Loucy (cell line): ENCODE measurements around the gene FBLN2.

Source experiments
- H2AFZ ChIP-seq: fragments of 200-600 bp; sonication (generic); 2 replicates; pipeline ENCODE4 v1.6.0; 2016; ENCODE audit warnings: antibody characterized with exemption, mild to moderate bottlenecking, low read length, moderate library complexity
- H3F3A ChIP-seq: fragments of 200-600 bp; 2 replicates; pipeline ENCODE4 v1.6.0; 2016; ENCODE audit warnings: antibody characterized with exemption, low read depth, mild to moderate bottlenecking
- H3K27me3 ChIP-seq: fragments of 200-600 bp; sonication (generic); 2 replicates; pipeline ENCODE4 v1.6.1; 2014; ENCODE audit warnings: low read length, mild to moderate bottlenecking; ENCODE audit not compliant: insufficient read depth, poor library complexity, severe bottlenecking
- H3K36me3 ChIP-seq: fragments of 200-600 bp; sonication (generic); 2 replicates; pipeline ENCODE4 v1.6.1; 2016; ENCODE audit warnings: low read length; ENCODE audit not compliant: insufficient read depth
- H3K4me1 ChIP-seq: fragments of 200-600 bp; sonication (generic); 2 replicates; pipeline ENCODE4 v1.5.1; 2014; ENCODE audit warnings: low read length, mild to moderate bottlenecking; ENCODE audit not compliant: insufficient read depth, poor library complexity, severe bottlenecking
- H3K4me2 ChIP-seq: fragments of 200-600 bp; sonication (generic); 2 replicates; pipeline ENCODE4 v1.6.0; 2014; ENCODE audit warnings: antibody characterized with exemption, low read length, low read depth, mild to moderate bottlenecking; ENCODE audit not compliant: poor library complexity, severe bottlenecking
- H3K4me3 ChIP-seq: fragments of 200-600 bp; sonication (generic); 2 replicates; pipeline ENCODE4 v1.5.1; 2014; ENCODE audit warnings: low read length, mild to moderate bottlenecking, mixed read lengths; ENCODE audit not compliant: poor library complexity, severe bottlenecking
- H3K79me2 ChIP-seq: fragments of 200-600 bp; sonication (generic); 2 replicates; pipeline ENCODE4 v1.6.1; 2014; ENCODE audit warnings: low read length; ENCODE audit not compliant: insufficient read depth
- H3K9ac ChIP-seq: fragments of 200-600 bp; sonication (generic); 2 replicates; pipeline ENCODE4 v1.6.0; 2014; ENCODE audit warnings: mild to moderate bottlenecking, low read depth, low read length, moderate library complexity; ENCODE audit not compliant: poor library complexity, severe bottlenecking
- H3K9me2 ChIP-seq: fragments of 200-600 bp; sonication (generic); replicated peaks from 2 replicates; pipeline ENCODE4 v1.6.1; 2016; ENCODE audit warnings: low read depth, low read length, mixed read lengths
- H3K9me3 ChIP-seq: fragments of 200-600 bp; sonication (generic); 2 replicates; pipeline ENCODE4 v1.6.1; 2014; ENCODE audit warnings: mild to moderate bottlenecking, antibody characterized with exemption, low read length, low read depth; ENCODE audit not compliant: insufficient read depth
- H4K20me1 ChIP-seq: fragments of 200-600 bp; sonication (generic); 2 replicates; pipeline ENCODE4 v1.6.0; 2014; ENCODE audit warnings: antibody characterized with exemption, low read length, mild to moderate bottlenecking; ENCODE audit not compliant: insufficient read depth, poor library complexity, severe bottlenecking
- EZH2phosphoT487 ChIP-seq: fragments of 200-600 bp; IDR thresholded peaks from 2 replicates; pipeline ENCODE4 v1.6.1; 2018; ENCODE audit warnings: antibody characterized with exemption, mild to moderate bottlenecking, moderate library complexity, borderline replicate concordance
- TF ChIP-seq, protein P1 (sequence below): fragments of 200-600 bp; sonication (generic); conservative IDR thresholded peaks from 2 replicates; pipeline ENCODE4 v1.5.1; 2014; ENCODE audit warnings: mild to moderate bottlenecking, antibody characterized with exemption, low read length

FBLN2 gene

GRCh38 chr3:13569641-13570390 is 20.9 kb downstream of the FBLN2 start:
- H3K9me2 ChIP-seq: no peaks in the 10 kb centered on the region
- no peaks in the 10 kb centered on the region for H3K36me3 ChIP-seq
- no peaks in the 10 kb centered on the region for H3K9me3 ChIP-seq
- no peaks in the 10 kb centered on the region for H3K79me2 ChIP-seq
- H2AFZ ChIP-seq: no peak overlapping the region
- H3K4me1 ChIP-seq: peaks cover 17% of the 10 kb centered on the region
- no peaks in the 10 kb centered on the region for H4K20me1 ChIP-seq
- no peaks in the 10 kb centered on the region for H3F3A ChIP-seq
- no peak for TF ChIP-seq EZH2phosphoT487
- TF ChIP-seq, protein P1, sequence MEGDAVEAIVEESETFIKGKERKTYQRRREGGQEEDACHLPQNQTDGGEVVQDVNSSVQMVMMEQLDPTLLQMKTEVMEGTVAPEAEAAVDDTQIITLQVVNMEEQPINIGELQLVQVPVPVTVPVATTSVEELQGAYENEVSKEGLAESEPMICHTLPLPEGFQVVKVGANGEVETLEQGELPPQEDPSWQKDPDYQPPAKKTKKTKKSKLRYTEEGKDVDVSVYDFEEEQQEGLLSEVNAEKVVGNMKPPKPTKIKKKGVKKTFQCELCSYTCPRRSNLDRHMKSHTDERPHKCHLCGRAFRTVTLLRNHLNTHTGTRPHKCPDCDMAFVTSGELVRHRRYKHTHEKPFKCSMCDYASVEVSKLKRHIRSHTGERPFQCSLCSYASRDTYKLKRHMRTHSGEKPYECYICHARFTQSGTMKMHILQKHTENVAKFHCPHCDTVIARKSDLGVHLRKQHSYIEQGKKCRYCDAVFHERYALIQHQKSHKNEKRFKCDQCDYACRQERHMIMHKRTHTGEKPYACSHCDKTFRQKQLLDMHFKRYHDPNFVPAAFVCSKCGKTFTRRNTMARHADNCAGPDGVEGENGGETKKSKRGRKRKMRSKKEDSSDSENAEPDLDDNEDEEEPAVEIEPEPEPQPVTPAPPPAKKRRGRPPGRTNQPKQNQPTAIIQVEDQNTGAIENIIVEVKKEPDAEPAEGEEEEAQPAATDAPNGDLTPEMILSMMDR: no peak
- H3K27me3 ChIP-seq: no peaks in the 10 kb centered on the region
- no peak overlapping the region for H3K9ac ChIP-seq
- H3K4me2 ChIP-seq: no peak overlapping the region
- no peak overlapping the region for H3K4me3 ChIP-seq

DNA sequence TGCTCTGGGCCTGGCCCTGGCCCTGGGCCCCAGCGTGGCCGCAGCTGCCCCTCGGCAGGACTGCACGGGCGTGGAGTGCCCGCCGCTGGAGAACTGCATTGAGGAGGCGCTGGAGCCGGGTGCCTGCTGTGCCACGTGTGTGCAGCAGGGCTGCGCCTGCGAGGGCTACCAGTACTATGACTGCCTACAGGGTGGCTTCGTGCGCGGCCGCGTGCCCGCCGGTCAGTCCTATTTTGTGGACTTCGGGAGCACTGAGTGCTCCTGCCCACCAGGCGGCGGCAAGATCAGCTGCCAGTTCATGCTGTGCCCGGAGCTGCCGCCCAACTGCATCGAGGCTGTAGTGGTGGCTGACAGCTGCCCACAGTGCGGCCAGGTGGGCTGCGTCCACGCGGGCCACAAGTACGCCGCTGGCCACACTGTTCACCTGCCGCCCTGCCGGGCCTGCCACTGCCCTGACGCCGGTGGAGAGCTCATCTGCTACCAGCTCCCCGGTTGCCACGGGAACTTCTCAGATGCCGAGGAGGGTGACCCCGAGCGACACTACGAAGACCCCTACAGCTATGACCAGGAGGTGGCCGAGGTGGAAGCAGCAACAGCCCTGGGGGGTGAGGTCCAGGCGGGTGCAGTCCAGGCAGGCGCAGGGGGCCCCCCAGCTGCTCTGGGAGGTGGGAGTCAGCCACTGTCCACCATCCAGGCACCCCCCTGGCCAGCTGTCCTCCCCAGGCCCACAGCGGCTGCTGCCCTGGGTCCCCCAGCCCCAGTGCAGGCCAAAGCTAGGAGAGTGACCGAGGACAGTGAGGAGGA is 21.7 kb downstream of the FBLN2 start:
- H3K27me3 ChIP-seq: no peaks in the 10 kb centered on the region
- peaks cover 24% of the 10 kb centered on the region for H3K4me1 ChIP-seq
- H3K79me2 ChIP-seq: no peaks in the 10 kb centered on the region
- no peak overlapping the region for H3K9ac ChIP-seq
- no peak overlapping the region for H3K4me2 ChIP-seq
- no peaks in the 10 kb centered on the region for H3K36me3 ChIP-seq
- H2AFZ ChIP-seq: no peak overlapping the region
- H3K9me3 ChIP-seq: no peaks in the 10 kb centered on the region
- no peaks in the 10 kb centered on the region for H3K9me2 ChIP-seq
- H4K20me1 ChIP-seq: no peaks in the 10 kb centered on the region
- TF ChIP-seq, protein P1: no peak
- H3K4me3 ChIP-seq: no peak overlapping the region
- H3F3A ChIP-seq: no peaks in the 10 kb centered on the region

- Histone ChIP-seq H3K9me2 (no peaks in the 10 kb centered on the region), H3K9ac (no peak overlapping the region), H3F3A (no peaks in the 10 kb centered on the region), H3K4me1 (peaks cover 30% of the 10 kb centered on the region), H3K4me2 (no peak overlapping the region), H3K36me3 (no peaks in the 10 kb centered on the region), H3K79me2 (no peaks in the 10 kb centered on the region), H3K4me3 (no peak overlapping the region), H2AFZ (no peak overlapping the region), H3K9me3 (no peaks in the 10 kb centered on the region), H4K20me1 (no peaks in the 10 kb centered on the region), H3K27me3 (no peaks in the 10 kb centered on the region)
- TF ChIP-seq, protein P1: no peak
- TF ChIP-seq EZH2phosphoT487: no peak
Observed at GRCh38 chr3:13571264-13571663, 22.3 kb downstream of the FBLN2 start.
